HG03139 (cell line): ENCODE measurements around the gene GGCX.

Source experiments
- ATAC-seq: cut with Tn5 transposase; IDR thresholded peaks from one replicate; pipeline ENCODE4 v1.9.1; 2021; ENCODE audit not compliant: unreplicated experiment

The GGCX gene

GRCh38 chr2:85522090-85522647 lies 39.1 kb downstream of the GGCX start:
- no peak for ATAC-seq

GRCh38 chr2:85516653-85517389 lies 44.5 kb downstream of the GGCX start:
- no peak for ATAC-seq

- ATAC-seq = no peak
Observed at GRCh38 chr2:85514323-85514722, 47.0 kb downstream of the GGCX start.

- no peak for ATAC-seq
Observed at GRCh38 chr2:85511008-85511811, 50.1 kb downstream of the GGCX start.

- no peak for ATAC-seq
Observed at GRCh38 chr2:85506768-85507181, 54.5 kb downstream of the GGCX start.

GRCh38 chr2:85505551-85506238 lies 55.6 kb downstream of the GGCX start:
- ATAC-seq = no peak

GRCh38 chr2:85504778-85505261 lies 56.5 kb downstream of the GGCX start:
- ATAC-seq = no peak

GRCh38 chr2:85503851-85504777 lies 57.2 kb downstream of the GGCX start:
- ATAC-seq = no peak

GRCh38 chr2:85503168-85503850 lies 58.0 kb downstream of the GGCX start:
- ATAC-seq = no peak

- no peak for ATAC-seq
Observed at GRCh38 chr2:85502720-85503119, 58.6 kb downstream of the GGCX start.

GRCh38 chr2:85501248-85501647 lies 60.0 kb downstream of the GGCX start:
- ATAC-seq = no peak

- ATAC-seq = no peak
Observed at GRCh38 chr2:85497944-85498630, 63.2 kb downstream of the GGCX start.

- no peak for ATAC-seq
Observed at GRCh38 chr2:85496436-85496835, 64.9 kb downstream of the GGCX start.
